ENCODE results near the gene MED22. TPM values are rescaled to one million over a fixed set of nuclear protein-coding genes. Genes with fewer than 3 reads are reported as not detected.

MED22 gene
- total RNA-seq, 1 experiment from 2014 or later, result 26.2 TPM

- Histone ChIP-seq H3K9me3 (ENCODE audit: control insufficient read depth, insufficient read depth, low read depth, low read length) (no peaks in the 10 kb centered on the region), H3K27me3 (ENCODE audit: control insufficient read depth, insufficient read depth, low read length) (no peaks in the 10 kb centered on the region), H3K4me1 (ENCODE audit: control insufficient read depth, insufficient read depth, low read length) (peaks cover 8% of the 10 kb centered on the region; the same call in 1 of the 2 replicates), H3K36me3 (ENCODE audit: control insufficient read depth, insufficient read depth, low read length) (peaks cover 5% of the 10 kb centered on the region; the same call in 1 of the 2 replicates), H3K4me3 (ENCODE audit: low read depth in 2 of 2, low read length in 2 of 2) (no peak overlapping the region), H3K27ac (ENCODE audit: low read length) (no peak overlapping the region)
- POLR2A ChIA-PET, result no interaction called here
- intact Hi-C loops (cut with micrococcal nuclease; ENCODE audit: unreplicated experiment) (no loop called here), in situ Hi-C loops (cut with HindIII; ENCODE audit: low pct_unique_long_range_greater_than_20kb, low sequenced_read_pairs) (no loop called here)
- BruUV-seq (replicated peaks), result no TSS peak
- ATAC-seq, result no peak
- no peak for TF ChIP-seq POLR2AphosphoS5 (IDR thresholded peaks at IDR 0.05; ENCODE audit: low read depth, low read length)
- TF ChIP-seq CTCF (IDR thresholded peaks at IDR 0.05), result no peak
- no peak for TF ChIP-seq SIN3A (IDR thresholded peaks at IDR 0.05; ENCODE audit: borderline replicate concordance, insufficient read depth, low read depth, low read length)
- TF ChIP-seq REST (IDR thresholded peaks at IDR 0.05; ENCODE audit: insufficient read depth in 1 of 2, low read depth in 2 of 2, low read length in 1 of 2), result no peak
- no peak for TF ChIP-seq TCF7L2 (IDR thresholded peaks at IDR 0.05; ENCODE audit: low read depth, low read length)
- CTCF ChIA-PET, result no interaction called here
- DNase-seq (ENCODE audit: low read depth, low spot score), result no peak
Measured at GRCh38 chr9:133360400-133361393, 12.8 kb upstream of the MED22 start.

GRCh38 chr9:133359399-133360175 lies 11.7 kb upstream of the MED22 start:
- in situ Hi-C loops (cut with HindIII; ENCODE audit: low pct_unique_long_range_greater_than_20kb, low sequenced_read_pairs), result no loop called here
- ChIA-PET POLR2A (no interaction called here), CTCF (interaction anchor here (0.5 kb wide), 1 partner anchor 8 kb away, joined by 5 read pairs; no protein-coding TSS in a partner anchor)
- Histone ChIP-seq H3K4me3 (ENCODE audit: low read depth in 2 of 2, low read length in 2 of 2) (no peak overlapping the region), H3K9me3 (ENCODE audit: control insufficient read depth, insufficient read depth, low read depth, low read length) (no peaks in the 10 kb centered on the region), H3K27me3 (ENCODE audit: control insufficient read depth, insufficient read depth, low read length) (no peaks in the 10 kb centered on the region), H3K36me3 (ENCODE audit: control insufficient read depth, insufficient read depth, low read length) (peaks cover 4% of the 10 kb centered on the region; the same call in 1 of the 2 replicates), H3K4me1 (ENCODE audit: control insufficient read depth, insufficient read depth, low read length) (peaks cover 8% of the 10 kb centered on the region; the same call in 1 of the 2 replicates), H3K27ac (ENCODE audit: low read length) (no peak overlapping the region)
- intact Hi-C loops (cut with micrococcal nuclease; ENCODE audit: unreplicated experiment), result loop anchor here (10.0 kb wide), 1 partner anchor 125 kb away; no protein-coding TSS in a partner anchor
- TF ChIP-seq REST (IDR thresholded peaks at IDR 0.05; ENCODE audit: insufficient read depth in 1 of 2, low read depth in 2 of 2, low read length in 1 of 2), result no peak
- TF ChIP-seq SIN3A (IDR thresholded peaks at IDR 0.05; ENCODE audit: borderline replicate concordance, insufficient read depth, low read depth, low read length), result no peak
- no peak; the same call in 1 of the 2 replicates for TF ChIP-seq CTCF (IDR thresholded peaks at IDR 0.05)
- TF ChIP-seq POLR2AphosphoS5 (IDR thresholded peaks at IDR 0.05; ENCODE audit: low read depth, low read length), result no peak
- TF ChIP-seq TCF7L2 (IDR thresholded peaks at IDR 0.05; ENCODE audit: low read depth, low read length), result no peak
- DNase-seq (ENCODE audit: low read depth, low spot score), result no peak
- no peak for ATAC-seq
- no TSS peak for BruUV-seq (replicated peaks)
